NCI-H460 (cell line): Measurements from ENCODE around the gene RIT2. TPM values are rescaled to one million over a fixed set of nuclear protein-coding genes. Genes with fewer than 3 reads are reported as not detected.

ENCODE experiments used
- DNase-seq: peaks from one replicate; pipeline ENCODE4 v3.0.0-alpha.2; 2016; ENCODE audit warnings: low read depth; ENCODE audit errors: extremely low read depth
- polyA plus RNA-seq: library from polyadenylated mRNA; depleted of rRNA; stranded (reverse); fragments of >200 nt; gene quantifications from 2 replicates; pipeline ENCODE4 v1.2.3, GENCODE V29; 2014; cell fraction: nucleus; rRNA removed
- total RNA-seq: library from RNA; depleted of rRNA; stranded (reverse); fragments of >200 nt; shearing (Covaris generic); gene quantifications from 2 replicates; pipeline ENCODE4 v1.2.3, GENCODE V29; 2014; rRNA removed

Gene RIT2
- total RNA-seq, result not detected in 2 replicates
- polyA plus RNA-seq, result not detected in 2 replicates

- DNase-seq, result no peak
Observed at GRCh38 chr18:43115076-43115921, at the start of gene RIT2. RIT2 (minus strand) TSS chr18:43115685.

DNA sequence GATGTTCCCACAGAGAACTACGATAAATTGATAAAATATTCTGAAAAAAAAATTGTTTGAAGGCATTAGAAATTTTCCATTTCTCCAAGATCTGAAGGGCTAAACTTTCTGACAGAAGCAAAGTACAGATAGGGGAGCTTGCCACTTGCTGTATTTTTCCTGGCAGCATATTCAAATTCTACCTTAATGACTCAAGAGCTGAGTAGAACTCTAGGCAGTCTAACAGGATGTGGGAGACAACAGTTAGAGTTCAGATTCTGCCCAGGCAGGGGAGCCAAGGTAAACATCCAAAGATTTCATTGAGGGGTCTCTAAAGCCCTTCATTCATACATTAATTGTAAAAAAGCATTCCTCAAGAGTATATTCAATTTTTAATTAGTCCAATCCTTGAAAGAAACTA is 46.0 kb upstream of the RIT2 start:
- no peak for DNase-seq

GRCh38 chr18:43160509-43160908 is 45.0 kb upstream of the RIT2 start:
- DNase-seq, result no peak

GRCh38 chr18:43159926-43160325 is 44.4 kb upstream of the RIT2 start:
- no peak for DNase-seq

- DNase-seq, result no peak
Observed at GRCh38 chr18:43159086-43159770, 43.7 kb upstream of the RIT2 start.

GRCh38 chr18:43158381-43158780 is 42.9 kb upstream of the RIT2 start:
- DNase-seq, result no peak

- DNase-seq, result no peak
Observed at GRCh38 chr18:43155842-43156241, 40.4 kb upstream of the RIT2 start.

- DNase-seq, result no peak
Observed at GRCh38 chr18:43148231-43148630, 32.7 kb upstream of the RIT2 start.

GRCh38 chr18:43141208-43141607 is 25.7 kb upstream of the RIT2 start:
- no peak for DNase-seq

DNA sequence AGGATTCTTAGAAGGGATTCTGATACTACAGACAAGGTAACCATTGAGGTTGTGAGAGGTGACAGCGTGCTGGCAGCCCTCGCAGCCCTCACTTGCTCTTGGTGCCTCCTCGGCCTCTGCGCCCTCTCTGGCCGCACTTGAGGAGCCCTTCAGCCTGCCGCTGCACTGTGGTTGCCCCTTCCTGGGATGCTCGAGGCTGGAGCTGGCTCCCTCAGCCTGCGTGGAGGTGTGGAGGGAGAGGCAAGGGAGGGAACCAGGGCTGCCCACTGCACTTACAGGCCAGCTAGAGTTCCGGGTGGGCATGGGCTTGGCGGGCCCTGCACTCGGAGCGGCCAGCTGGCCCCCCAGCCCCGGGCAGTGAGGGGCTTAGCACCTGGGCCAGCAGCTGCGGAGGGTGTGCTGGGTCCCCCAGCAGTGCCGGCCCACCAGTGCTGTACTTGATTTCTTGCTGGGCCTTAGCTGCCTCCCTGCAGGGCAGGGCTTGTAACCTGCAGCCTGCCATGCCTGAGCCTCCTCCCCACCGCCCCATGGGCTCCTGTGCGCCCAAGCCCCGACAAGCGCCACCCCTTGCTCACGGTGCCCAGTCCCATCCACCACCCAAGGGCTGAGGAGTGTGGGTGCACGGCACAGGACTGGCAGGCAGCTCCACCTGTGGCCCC is 23.9 kb upstream of the RIT2 start:
- no peak for DNase-seq

GRCh38 chr18:43134876-43135275 is 19.4 kb upstream of the RIT2 start:
- DNase-seq, result no peak

DNA sequence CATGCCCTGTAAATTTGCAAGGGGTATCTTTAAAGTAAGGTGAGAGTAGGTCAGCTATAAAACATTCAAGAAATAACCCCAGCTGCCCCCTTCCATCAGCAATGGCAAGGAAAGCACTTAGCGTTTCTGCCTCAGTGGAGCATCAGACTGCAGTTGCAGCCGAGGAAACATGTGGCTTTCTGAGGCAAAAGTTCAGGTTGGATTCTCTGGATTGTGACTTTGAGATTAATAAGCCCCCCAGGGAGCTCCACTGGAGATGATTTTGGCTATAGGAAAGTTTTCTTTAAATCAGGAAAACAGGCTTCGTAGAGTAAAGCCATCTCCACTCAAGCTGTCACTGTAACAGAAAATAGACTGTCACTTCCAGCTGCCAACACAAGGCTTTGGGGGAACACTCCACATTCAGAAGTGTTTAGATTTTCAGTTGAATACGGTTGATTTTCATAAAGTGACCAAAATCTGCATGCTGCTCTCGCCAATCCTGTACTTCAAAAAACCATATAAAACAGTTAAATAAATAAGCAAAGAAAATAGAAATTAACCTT is 15.3 kb upstream of the RIT2 start:
- DNase-seq, result no peak

DNA sequence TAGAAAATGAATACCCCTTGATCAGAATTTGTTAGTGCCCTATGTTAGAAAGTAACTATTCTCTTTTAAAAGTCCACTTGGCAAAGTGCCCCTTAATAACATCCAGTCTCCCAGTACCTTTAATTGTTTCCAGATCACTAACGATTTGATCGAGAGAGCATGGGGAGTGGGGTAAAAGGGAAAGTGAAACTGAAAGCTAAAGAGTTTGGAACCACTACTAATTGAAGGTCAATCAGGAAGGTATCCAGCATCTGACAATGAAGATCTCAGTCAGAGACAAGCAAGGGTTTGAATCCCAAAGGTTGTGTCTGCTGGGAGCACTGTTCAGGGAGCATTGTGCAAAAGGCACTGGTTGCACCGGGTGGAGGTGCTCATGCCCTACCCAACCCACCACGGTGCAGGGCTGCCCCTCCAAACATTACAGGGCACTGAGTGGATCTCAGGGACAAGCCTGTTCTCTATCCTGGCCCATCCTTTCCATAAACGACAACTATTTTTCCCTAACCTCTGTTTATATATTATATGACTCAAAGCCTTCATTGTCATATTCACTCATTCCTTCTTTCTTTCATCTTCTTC is 14.6 kb upstream of the RIT2 start:
- DNase-seq, result no peak

GRCh38 chr18:43125471-43125870 is 10.0 kb upstream of the RIT2 start:
- no peak for DNase-seq

DNA sequence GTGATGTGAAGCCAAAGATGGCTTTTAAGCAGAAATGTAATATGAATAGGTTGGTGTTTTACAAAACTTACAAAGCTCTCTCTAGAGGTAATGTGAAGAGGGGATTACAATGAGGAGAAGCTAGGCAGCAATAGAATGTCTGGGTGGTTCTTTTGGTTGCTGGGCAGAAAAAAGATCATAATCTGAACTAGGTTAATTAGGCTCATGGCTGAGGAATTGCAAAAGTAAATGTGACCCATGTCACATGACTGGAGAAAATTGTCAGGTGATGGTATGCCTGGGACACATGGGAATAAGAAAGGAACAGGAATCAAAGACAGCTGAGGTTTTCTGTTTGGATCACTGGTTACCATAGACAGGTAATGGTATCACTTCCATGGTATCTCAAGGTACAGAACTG is 7.5 kb upstream of the RIT2 start:
- no peak for DNase-seq

- DNase-seq, result no peak
Observed at GRCh38 chr18:43116699-43117294, 1.3 kb upstream of the RIT2 start.

- DNase-seq, result no peak
Observed at GRCh38 chr18:43113220-43113895, 2.1 kb downstream of the RIT2 start.

DNA sequence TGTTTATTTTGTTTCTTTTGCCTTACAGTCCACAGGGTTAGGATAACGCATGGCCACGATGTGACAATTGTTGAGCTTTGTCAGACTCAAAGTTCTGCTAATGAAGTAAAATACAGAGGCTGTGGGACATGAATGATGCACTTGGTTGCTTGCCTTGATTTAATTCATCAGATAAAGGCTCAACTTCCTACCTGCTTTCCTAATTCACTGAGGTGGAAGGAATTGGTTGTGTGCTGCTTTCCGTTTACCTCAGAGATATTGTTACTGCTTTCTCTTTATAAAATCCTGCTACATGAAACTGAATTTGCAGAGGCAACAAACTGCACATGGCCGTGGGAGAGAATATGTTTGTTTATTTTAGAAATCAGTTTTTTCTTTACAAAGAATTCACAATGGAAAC is 6.6 kb downstream of the RIT2 start:
- no peak for DNase-seq

- DNase-seq, result no peak
Observed at GRCh38 chr18:43108469-43108868, 7.0 kb downstream of the RIT2 start.

- DNase-seq, result no peak
Observed at GRCh38 chr18:43093646-43094045, 21.8 kb downstream of the RIT2 start.
